Measurements from ENCODE around the gene AATF. TPM values are rescaled to one million over a fixed set of nuclear protein-coding genes. Genes with fewer than 3 reads are reported as not detected.
"Not testable (repeated sequence)": the region's sequence is repeated elsewhere in the genome, so short reads cannot be mapped to it uniquely, and the experiment has no call there.

Gene AATF
- total RNA-seq, 1 donor from 2014 or later: 23.9 TPM

- intact Hi-C loops (cut with DNase I): no loop called here
- ATAC-seq (no peak), DNase-seq (ENCODE audit: missing footprints) (no peak)
These were observed 110.7 kb downstream of the AATF start for GRCh38 chr17:37059493-37059892.

DNA sequence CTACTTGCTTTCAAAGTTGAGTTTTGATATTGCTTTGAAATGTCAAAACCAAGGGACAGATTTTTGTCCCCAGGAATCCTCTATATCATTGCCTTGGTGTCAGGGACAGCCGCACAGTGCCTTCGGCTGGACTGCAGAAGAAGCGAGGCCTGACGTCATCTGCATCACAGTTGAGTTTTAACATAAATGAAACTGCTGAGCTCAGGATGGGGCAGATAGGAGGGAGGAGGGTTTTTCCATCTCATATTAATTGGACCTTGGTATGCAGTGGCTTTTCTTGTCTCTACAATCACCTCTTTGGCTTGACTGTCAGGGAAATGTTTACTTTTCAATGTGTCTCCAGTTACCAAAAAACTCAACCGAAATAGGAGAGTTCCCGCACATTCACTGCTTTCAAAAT is 111.3 kb downstream of the AATF start:
- ATAC-seq (no peak), DNase-seq (ENCODE audit: missing footprints) (no peak)
- intact Hi-C loops (cut with DNase I): no loop called here

DNA sequence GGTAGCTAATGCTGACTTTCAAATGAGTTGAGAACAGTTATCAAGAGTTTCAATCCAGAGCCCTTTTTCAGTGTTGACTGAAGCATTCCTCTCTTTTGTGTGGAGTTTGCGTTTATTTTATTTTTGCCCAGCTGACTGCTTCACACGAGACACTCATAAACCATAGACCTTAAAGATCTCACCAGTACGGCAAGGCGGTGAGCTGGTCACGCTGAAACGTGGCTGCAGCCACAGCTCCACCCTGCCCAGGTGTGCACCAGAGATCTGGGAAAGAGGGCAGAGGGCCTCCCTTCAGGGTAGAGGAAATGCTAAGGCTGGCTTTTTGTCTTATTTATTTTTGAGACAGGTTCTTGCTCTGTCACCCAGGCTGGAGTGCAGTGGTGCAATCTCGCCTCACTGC is 112.2 kb downstream of the AATF start:
- intact Hi-C loops (cut with DNase I): no loop called here
- ATAC-seq: no peak
- DNase-seq (ENCODE audit: missing footprints): no peak

- intact Hi-C loops (cut with DNase I): no loop called here
- DNase-seq (ENCODE audit: missing footprints) (no peak), ATAC-seq (no peak)
These were observed 113.3 kb downstream of the AATF start for GRCh38 chr17:37062021-37062420.

- intact Hi-C loops (cut with DNase I): no loop called here
- DNase-seq (ENCODE audit: missing footprints) (no peak), ATAC-seq (no peak)
These were observed 115.5 kb downstream of the AATF start for GRCh38 chr17:37064206-37064605.

DNA sequence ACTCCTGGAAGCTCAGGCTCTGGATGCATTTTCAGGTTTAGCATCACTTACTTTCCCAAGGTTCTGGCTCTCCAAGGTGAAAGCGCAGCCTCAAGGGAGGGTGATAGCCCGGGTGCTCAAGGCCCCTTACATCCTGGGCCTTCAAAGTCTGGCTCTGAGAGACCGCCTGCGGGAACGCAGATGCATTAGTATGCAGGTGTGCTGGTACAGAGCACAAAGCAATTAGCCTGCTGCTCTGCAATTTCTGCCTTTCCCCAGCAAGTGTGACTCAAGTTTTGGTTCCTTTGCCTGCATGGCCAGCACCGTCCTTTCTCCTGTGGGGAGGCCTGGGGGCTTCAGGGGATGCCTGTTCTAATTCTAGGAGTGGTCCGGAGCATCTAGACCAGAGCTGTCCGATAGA is 116.2 kb downstream of the AATF start:
- intact Hi-C loops (cut with DNase I): no loop called here
- DNase-seq (ENCODE audit: missing footprints) (no peak), ATAC-seq (no peak)

GRCh38 chr17:37065486-37066321 is 117.0 kb downstream of the AATF start:
- ATAC-seq (no peak), DNase-seq (ENCODE audit: missing footprints) (no peak)
- intact Hi-C loops (cut with DNase I): no loop called here

GRCh38 chr17:37066322-37067255 is 117.8 kb downstream of the AATF start:
- intact Hi-C loops (cut with DNase I): no loop called here
- no peak for ATAC-seq

DNA sequence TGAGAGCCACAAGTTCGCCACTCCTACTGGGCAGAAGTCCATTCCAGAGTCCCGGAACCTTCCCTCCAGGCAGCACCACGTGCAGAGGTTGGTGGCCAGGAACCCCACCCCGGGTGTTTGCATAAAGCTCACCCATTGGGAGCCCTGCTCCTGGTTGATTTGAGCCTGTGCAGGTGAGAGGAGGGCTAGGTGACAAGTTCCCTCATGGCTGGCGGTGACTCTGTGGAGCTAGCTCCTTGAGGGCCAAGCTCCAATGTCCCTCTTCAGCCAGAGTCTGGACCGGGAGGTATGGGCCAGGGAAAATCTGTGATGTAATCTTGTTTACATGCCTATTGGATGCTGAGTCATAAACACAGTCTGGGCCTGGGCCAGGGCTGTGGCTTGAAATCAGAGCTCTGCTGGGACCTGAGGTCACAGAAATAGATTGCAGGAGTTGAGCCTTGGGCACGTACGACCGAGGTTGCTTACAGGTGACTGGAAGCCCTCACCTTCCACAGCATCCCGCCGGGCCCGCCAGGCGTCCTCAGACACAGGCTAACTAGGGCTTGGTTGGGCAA is 118.9 kb downstream of the AATF start:
- DNase-seq (ENCODE audit: missing footprints) (peak; percentile 78), ATAC-seq (peak; percentile 44)
- intact Hi-C loops (cut with DNase I): no loop called here

More at GRCh38 chr17:37066322-37067255, 117.8 kb downstream of the AATF start:
- DNase-seq (ENCODE audit: missing footprints): no peak

DNA sequence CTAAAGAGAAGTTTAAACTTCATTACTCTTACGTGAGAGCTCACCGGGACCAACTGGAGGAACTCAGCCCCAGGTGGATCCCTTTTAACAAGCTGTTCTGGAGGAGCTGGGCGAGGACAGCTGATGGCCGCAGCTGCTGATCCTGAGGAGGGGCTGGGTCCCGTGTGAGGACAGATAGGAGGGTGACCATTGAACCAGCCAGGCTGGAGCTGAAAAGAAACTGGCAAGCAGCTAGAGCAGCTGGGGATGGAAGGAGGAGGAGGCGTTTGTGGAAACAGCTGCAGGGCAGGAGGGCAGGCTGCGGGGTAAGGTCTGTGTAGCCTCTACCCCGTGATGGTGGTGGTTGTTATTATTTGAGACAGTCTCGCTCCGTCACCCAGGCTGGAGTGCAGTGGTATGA is 119.5 kb downstream of the AATF start:
- intact Hi-C loops (cut with DNase I): no loop called here
- DNase-seq (ENCODE audit: missing footprints): no peak
- ATAC-seq: no peak

DNA sequence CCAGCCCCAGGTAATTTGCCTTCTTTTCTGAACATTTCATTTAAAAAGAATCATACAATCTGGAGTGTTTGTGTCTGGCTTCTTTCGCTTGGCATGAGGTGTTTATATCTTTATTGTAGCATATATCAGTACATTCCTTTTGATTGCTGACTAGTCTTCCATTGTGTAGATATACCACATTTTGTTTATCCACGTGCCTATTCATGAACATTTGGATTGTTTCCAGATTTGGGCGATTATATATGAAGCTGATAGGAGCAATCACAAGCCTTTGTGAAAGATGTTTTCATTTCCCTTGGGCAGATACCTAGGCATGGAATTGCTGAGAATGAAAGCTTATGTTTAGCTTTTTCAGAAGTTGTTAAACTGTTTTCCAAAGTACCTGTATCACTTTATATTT is 120.3 kb downstream of the AATF start:
- intact Hi-C loops (cut with DNase I): no loop called here
- no peak for ATAC-seq
- DNase-seq (ENCODE audit: missing footprints): no peak

GRCh38 chr17:37073464-37073863 is 124.7 kb downstream of the AATF start:
- intact Hi-C loops (cut with DNase I); ATAC-seq; DNase-seq (ENCODE audit: missing footprints): not testable (repeated sequence)

- ATAC-seq (no peak), DNase-seq (ENCODE audit: missing footprints) (no peak)
- intact Hi-C loops (cut with DNase I): no loop called here
These were observed 130.4 kb downstream of the AATF start for GRCh38 chr17:37079065-37079708.

GRCh38 chr17:37079735-37080134 is 131.0 kb downstream of the AATF start:
- intact Hi-C loops (cut with DNase I): no loop called here
- no peak for ATAC-seq

GRCh38 chr17:37081287-37081686 is 132.5 kb downstream of the AATF start:
- ATAC-seq (no peak), DNase-seq (ENCODE audit: missing footprints) (no peak)
- intact Hi-C loops (cut with DNase I): no loop called here

More at GRCh38 chr17:37079735-37080134, 131.0 kb downstream of the AATF start:
- no peak for DNase-seq (ENCODE audit: missing footprints)

- no peak for ATAC-seq
- intact Hi-C loops (cut with DNase I): no loop called here
- no peak for DNase-seq (ENCODE audit: missing footprints)
These were observed 133.6 kb downstream of the AATF start for GRCh38 chr17:37082311-37082860.

DNA sequence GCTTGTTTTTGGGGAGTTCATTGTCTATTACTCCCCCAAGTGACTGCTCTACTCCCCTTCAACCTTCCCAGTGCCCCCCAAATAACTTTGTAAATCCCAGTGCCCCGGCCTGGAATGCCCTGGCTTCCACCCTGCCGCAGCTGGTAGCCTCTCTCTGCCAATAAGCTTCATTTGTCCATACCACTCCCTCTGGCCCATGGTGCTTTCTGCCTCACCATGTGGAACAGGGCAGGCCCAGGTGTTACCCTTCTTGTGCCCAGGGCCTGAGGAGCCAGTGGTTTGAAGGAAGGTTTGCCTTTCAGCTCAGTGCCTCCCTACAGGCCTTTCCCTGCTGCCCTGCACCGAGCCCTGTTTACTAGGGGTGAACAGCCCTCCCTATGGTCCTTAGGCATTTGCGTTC is 134.2 kb downstream of the AATF start:
- intact Hi-C loops (cut with DNase I): no loop called here
- ATAC-seq (no peak), DNase-seq (ENCODE audit: missing footprints) (no peak)

GRCh38 chr17:37083456-37083855 is 134.7 kb downstream of the AATF start:
- DNase-seq (ENCODE audit: missing footprints) (no peak), ATAC-seq (no peak)
- intact Hi-C loops (cut with DNase I): no loop called here

- intact Hi-C loops (cut with DNase I): no loop called here
- DNase-seq (ENCODE audit: missing footprints) (no peak), ATAC-seq (no peak)
These were observed 135.6 kb downstream of the AATF start for GRCh38 chr17:37084372-37084771.

Measured in Right ventricle myocardium inferior (tissue), 1 donor.